HG02885 (cell line): ENCODE results near the gene SLC22A2.
"Not testable (repeated sequence)": the region's sequence is repeated elsewhere in the genome, so short reads cannot be mapped to it uniquely, and the experiment has no call there.

Source experiments
- ATAC-seq: cut with Tn5 transposase; IDR thresholded peaks from one replicate; pipeline ENCODE4 v1.9.1; 2021; ENCODE audit warnings: mild to moderate bottlenecking; ENCODE audit not compliant: unreplicated experiment, poor library complexity

SLC22A2 gene

DNA sequence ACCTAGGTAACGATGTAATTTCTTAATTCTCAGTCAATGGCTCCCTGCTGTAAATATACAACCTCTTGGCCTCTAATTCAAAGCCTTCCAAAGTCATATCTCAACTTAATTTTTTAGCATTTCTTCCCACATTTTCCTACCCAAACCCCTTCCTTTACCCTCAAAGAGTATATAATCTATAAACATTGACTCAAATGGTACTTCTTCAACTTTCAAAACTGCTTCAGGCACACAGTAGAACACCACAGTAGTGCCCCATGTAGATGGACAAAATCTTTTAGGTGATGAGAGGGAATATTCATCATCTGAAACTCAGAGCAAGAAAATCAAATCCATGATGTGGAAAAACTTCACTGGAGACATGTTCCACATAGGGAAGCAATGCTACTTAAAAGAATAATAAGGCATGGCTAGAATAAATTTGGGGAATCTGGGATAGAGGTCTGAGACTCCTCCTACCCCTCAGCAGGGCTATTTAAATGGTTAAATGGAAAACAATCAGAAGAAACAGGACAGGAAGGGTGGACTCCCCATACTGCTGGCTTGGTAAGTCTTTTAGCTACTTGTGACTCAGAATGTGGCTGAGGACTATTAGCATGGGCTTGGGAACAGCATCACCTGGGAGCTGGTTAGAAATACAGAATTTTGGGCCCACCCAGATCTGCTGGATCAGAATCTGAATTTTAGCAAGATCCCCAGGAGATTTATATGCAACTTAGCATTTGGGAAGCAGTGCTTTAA lies 6.4 kb downstream of the SLC22A2 start:
- ATAC-seq = no peak

DNA sequence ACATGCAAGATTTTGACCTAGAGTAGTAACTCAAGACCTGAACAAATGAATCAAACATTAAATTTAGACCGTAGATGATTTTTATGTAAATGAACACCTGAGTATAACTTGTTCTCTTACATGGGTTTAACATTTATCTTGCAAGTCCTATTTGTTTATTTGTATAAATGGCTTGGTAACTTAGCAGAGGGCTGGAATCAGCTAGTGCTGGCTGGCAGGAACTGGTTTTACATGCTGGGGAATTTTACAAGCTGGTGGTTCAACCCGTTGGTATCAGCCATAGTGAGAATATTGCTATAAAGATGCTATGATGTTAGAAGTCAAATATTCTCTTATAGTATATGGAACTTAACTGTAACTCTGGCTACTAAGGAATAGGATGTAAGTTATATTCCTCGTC lies 8.9 kb downstream of the SLC22A2 start:
- ATAC-seq = no peak

DNA sequence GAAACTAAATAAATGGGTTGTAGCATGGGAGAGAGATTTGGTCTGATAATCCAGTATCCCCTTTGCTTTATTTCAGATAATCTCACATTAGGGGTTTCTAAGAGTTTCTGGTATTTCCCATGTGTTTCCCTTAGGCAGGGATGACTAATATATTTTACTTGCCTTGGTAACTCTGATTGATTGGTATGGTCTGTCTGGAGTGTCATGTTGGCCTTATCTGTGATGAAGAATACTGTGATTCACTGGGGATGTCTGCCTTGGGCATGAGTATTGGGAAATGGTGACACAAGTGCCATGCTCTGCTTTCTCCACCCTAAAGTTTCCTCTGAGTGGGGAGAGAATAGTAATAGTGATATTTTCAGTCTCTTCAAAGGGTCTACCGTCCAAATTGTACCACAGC lies 10.1 kb downstream of the SLC22A2 start:
- no peak for ATAC-seq

DNA sequence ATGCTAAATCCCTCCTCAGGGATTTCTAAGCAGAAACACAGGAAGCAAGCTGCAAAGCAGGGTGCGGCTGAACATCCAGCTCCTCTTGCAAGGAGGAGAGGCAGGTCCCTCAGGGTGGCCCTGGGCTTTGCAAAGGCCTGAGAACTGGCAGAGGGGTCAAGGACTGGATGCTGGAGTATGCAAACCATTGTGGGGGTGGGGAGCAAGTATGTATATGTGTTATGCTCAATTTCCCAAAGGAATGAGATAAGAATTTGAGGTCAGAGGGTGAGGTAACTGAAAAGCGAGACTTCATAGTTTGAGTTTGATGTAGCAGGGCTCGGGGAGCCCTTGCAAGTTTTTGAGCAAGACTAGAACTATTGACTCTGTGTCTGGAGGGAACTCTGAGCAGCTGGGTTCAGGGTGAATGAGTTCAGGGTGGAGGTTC lies 11.2 kb downstream of the SLC22A2 start:
- no peak for ATAC-seq

DNA sequence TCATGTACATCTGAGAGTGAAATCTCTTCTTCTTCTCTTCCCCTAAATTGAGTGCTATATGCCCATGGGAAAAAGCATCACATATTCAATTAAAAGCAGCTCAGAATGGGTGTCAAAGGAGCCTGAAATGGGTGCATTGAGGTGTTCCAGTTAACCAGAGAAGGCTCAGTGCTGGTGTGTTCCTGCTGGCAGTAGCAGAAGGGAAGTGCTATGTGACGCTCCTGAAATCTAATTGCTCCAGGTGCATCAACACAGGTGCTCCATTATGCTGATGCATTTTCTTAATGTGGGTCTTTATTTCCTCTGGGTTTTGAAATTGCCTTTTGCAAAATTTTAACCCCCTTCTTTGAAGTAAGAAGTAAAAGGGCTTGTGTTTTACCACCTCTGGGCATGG lies 17.9 kb downstream of the SLC22A2 start:
- no peak for ATAC-seq

DNA sequence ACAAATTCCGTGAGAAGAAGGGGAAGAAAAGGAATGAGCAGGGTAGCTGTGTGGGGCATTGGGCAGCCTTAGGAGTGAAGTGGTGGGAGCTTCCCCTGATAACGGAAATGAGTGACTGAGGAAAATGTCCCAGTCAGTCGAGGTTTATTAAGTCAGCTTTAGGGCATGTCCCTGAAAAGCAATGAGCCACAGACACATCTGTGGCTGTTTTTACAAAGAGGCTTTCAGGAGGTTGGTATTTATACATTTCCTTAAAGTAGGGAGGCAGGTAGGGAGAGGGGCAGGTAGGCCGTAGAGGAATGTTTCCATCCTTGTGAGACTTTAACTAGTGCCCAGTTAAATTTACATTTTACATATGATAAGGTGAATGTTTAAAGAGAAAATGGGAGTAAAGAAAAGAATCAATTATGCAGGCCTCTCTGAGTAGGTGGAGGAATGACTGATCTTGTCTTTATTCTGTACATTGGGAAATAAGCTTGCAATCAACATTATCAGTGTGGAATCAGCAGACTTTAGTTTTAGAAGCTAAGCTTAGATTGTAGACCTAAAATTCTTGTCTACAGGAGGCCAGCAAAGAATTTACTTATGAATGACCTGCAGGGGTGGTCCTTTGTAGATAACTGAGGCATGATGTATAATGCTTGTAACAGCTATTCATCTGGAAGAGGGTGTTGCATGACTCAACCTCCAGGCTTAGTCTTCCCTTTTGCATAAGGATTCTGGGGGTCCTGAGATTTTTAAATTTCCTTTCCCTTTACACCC lies 18.5 kb downstream of the SLC22A2 start:
- ATAC-seq = no peak

DNA sequence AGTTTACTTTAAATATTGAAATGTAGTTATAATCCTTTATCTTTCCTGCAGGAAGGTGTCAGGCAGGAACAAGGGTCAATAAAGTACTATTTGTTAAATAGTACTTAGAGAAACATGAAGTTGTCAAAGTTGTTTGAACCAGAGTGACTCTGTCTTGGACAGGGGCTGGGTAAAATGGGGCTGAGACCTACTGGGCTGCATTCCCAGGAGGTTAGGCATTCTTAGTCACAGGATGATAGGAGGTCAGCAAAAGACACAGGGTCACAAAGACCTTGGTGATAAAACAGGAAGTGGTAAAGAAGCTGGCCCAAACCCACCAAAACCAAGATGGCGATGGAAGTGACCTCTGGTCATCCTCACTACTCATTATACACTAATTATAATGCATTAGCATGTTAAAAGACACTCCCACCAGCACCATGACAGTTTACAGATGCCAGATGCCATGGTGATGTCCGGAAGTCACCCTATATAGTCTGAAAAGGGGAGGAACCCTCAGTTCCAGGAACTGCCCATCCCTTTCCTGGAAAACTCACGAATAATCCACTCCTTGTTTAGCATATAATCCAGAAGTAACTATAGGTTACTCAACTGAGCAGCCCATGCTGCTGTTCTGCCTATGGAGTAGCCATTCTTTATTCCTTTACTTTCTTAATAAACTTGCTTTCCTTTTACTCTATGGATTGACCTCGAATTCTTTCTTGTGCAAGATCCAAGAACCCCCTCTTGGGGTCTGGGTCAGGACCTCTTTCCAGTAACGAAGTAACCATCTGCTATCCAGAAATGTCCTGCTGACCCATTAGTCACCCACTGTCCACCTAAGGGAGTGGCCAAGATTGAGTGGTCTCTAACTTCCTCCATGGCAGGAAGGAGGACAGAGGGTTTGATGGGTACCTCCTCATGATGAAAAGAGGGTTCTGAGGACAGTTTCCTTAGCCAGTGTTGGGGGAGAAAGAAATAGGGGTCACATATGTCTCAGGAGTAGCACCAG lies 19.6 kb downstream of the SLC22A2 start:
- no peak for ATAC-seq

DNA sequence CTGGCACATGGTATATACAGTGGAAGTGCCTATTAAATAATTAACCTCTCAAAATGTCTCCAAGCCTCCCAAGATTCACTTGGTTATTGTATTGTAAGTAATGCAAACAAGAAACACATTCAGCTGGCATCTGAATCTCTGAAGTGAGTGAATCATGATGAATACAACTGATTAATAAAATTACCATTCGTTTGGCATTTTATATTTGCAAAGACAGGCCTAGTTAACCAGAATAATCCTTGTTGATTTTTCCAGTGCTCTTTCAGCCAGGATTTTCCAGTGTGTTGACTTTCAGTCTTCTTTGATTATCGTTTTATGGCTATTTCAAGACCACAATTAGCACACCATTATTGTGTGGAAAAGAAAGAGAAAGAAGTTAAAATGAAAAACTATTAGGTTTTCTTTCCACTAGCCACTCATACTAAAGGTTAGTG lies 20.3 kb downstream of the SLC22A2 start:
- ATAC-seq = no peak

DNA sequence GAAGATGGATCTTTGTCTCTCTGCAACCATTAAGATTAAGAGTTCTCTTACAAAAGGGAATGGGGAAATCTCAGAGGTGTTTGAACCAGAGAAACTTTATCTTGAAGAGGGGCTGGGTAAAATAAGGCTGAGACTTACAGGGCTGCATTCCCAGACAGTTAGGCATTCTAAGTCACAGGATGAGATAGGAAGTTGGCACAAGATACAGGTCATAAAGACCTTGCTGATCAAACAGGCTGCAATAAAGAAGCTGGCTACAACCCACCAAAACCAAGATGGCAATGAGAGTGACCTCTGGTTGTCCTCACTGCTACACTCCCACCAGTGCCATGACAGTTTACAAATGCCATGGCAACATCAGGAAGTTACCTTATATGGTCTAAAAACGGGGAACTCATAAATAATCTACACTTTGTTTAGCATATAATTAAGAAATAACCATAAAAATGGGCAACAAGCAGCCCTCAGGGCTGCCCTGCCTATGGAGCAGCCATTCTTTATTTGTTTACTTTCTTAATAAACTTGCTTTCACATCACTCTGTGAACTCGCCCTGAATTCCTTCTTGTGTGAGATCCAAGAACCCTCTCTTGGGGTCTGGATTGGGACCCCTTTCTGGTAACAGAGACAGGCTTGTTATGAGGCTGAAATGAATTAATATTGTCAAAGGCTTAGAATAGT lies 20.9 kb downstream of the SLC22A2 start:
- ATAC-seq = not testable (repeated sequence)

DNA sequence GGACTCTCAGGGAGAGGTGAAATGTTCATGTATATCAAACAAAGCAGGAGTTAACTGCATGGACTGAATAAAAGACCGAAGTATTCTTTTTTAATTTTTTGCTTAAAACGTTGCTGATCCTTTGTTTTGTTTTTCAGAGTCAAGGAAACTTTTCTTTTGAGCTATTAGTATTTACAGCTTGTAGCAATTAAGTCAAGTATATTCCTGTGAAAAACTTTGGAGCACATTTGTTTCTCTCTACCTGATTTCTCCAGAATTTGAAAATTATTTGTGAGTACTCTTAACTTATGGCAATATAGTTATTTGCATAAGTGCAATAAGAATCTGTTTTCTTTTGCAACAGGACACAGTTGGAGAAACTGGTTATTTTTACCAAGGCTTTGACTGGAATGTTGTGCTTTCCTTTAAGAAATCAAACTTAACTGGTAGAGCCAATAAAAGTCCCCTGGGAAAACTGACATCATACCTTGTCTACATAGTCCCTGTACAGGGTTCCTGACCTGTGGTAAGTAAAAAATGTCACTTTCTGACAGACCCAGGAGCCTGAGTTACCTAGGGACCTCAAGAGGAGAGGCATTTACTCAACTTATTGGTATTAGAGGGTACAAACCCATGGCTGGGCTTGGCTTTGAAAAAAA lies 22.3 kb downstream of the SLC22A2 start:
- ATAC-seq = not testable (repeated sequence)

DNA sequence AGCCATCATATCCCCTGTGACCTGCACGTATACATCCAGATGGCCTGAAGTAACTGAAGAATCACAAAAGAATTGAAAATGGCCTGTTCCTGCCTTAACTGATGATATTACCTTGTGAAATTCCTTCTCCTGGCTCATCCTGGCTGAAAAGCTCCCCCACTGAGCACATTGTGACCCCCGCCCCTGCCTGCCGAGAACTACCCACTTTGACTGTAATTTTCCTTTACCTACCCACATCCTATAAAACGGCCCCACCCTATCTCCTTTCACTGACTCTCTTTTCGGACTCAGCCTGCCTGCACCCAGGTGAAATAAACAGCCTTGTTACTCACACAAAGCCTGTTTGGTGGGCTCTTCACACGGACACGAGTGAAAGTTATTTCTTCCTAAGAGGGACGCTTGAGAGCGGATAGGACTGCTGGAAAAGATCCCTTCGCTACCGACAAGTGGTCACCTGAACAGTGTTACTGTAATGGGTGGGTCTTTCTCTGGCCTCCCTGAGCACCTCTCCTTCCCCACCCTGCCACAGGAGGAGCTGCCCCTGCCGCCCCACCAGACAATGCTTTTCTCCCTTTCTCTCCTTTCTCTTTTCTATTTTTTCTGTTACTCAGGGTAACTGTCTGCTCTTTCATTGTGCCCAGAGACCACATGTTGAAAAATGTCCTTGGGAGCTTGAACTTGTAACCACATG lies 24.5 kb downstream of the SLC22A2 start:
- ATAC-seq = not testable (repeated sequence)

DNA sequence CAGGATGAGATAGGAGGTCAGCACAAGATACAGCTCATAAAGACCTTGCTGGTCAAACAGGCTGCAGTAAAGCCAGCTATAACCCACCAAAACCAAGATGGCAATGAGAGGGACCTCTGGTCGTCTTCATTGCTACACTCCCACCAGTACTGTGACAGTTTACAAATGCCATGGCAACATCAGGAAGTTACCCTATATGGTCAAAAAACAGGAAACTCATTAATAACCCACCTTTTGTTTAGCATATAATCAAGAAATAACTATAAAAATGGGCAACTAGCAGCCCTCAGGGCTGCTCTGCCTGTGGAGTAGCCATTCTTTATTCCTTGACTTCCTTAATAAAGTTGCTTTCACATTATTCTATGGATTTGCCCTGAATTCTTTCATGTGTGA lies 30.9 kb downstream of the SLC22A2 start:
- no peak for ATAC-seq

DNA sequence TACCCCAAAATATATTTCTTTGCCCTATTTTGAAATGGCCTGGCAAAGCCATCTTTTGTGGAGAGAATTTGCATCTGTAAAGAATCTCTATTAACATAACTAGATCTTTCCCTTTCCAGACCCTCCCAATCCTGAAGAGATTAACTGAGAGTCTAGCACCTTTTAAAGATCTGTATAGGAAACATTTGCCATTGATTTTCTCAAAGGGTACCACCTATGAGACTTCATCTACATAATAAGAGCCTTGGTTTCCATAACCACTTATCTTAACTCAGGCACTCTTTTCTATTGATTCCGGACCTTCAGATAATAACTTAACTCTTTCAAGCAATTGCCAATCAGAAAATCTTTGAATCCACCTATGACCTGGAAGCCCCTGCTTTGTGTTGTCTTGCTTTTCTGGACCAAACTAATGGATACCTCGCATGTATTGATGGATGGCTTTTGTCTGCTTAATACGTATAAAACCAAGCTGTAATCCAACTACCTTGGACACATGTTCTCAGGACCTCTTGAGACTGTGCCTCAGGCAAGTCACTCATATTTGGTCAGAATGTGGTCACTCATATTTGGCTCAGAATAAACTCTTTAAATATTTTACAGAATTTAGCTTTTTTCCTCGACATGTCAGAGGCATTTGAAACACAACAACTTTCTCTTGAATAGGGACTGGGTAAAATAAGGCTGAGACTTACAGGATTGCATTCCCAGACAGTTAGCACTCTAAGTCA lies 31.4 kb downstream of the SLC22A2 start:
- no peak for ATAC-seq

DNA sequence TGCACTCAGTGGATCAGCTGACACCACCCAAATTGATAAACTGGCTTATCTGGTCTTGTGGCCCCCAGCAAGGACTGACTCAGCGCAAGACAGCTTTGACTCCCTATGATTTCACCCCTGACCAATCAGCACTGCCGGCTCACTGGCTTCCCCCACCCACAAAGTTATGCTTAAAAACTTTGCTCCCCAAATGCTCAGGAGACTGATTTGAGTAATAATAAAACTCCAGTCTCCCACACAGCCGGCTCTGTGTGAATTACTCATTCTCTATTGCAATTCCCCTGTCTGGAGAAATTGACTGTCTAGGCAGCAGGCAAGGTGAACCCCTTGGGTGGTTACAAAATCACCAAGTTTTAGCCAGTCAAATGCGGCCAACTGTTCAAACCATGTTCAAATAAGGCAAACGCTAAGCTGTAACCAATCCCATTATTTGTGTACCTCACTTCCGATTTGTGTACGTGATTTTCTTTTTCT lies 32.5 kb downstream of the SLC22A2 start:
- ATAC-seq = peak; percentile 82

DNA sequence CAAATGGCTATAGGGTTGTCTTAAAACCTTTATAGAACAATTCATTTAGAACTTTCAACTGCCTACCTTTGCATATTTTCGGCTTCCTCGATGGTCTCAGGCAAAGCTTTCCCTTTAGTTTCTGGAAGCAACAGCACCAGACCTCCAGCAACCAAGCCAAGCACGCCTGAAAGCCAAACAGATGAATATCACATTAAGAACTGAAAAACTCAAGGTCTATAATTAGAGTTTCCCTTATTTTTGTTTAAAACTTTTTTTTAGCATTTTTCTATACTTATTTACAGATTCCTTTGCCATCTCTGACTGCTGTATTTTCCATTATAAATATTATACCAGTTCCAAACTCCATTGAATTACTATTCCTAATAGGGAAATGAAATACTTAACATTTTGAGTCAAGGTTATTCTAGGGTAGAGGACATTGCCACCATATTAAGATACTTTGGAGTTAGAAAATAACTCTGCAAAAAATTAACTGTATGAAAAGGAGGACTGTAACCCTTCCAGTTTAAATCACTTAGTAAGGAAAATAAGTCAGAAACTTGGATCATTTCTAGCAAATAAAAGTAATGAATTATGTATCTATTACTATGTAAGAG lies 33.9 kb downstream of the SLC22A2 start:
- ATAC-seq = no peak

DNA sequence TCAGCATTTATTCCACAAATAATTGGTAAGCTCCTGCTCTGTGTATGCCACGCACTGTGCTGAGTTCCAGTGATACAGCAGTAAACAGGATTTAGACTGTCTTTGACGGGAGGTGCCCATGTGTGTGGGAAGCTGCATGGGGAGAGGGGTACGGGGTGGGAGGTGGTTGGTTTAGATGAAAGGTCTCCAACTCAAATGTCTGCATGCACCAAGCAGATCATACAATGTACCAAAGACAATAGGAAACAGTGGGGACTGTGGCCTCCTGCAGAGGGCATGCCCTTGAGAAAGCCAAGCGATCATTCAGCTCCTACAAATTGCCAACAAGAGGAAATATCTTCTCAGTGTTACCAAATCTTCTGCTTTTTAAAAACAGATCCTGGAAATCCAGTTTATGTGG lies 36.1 kb downstream of the SLC22A2 start:
- no peak for ATAC-seq

DNA sequence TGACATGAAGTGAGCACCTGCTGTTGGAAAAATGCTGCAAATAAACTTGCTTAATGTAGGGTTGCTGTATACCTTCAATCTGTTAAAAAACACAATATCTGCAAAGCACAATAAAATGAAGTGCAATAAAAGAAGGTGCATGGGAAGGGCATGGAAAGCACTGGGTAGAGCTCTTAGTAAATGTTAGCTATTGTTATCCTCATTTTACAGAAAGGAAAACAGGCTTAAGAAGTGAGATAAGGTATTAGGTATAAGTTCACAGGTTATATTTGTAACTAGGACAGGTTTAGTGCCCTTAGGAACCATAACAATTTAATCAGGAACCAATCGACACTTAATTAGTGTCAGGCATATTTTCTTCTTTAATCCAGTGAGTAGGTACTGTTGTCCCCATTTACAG lies 36.7 kb downstream of the SLC22A2 start:
- ATAC-seq = no peak

DNA sequence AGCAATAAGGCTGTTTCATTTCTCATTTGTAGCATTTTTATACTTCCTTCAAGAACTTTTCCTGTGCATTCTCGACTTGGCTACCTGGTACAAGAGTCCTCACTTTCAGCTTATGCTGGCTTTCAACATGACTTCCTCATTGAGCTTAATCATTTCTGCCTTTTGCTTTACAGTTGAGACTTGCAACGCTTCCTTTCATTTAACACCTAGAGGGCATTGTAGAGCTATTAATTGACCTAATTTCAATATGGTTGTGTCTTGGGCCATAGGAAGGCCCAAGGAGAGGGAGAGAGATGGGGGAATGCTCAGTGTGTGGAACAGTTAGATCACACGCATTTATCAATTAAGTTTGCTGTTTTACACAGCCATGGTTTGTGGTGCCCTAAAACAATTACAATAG lies 37.2 kb downstream of the SLC22A2 start:
- ATAC-seq = no peak
